Fibroblast of pulmonary artery (primary cell): ENCODE measurements around the gene KANK3.
"Not testable (repeated sequence)": the region's sequence is repeated elsewhere in the genome, so short reads cannot be mapped to it uniquely, and the experiment has no call there.

Experiments used
- DNase-seq: peaks from one replicate; pipeline ENCODE4 v3.0.0-alpha.2; 2010; ENCODE audit warnings: low read depth
- H3K4me3 ChIP-seq: replicated peaks from 2 replicates; pipeline ENCODE4 v1.5.1; 2011; ENCODE audit warnings: low read depth, mild to moderate bottlenecking, control low read depth, low read length, moderate library complexity
- TF ChIP-seq, protein P1 (sequence below): IDR thresholded peaks from 2 replicates; pipeline ENCODE4 v1.5.1; 2011; ENCODE audit warnings: mild to moderate bottlenecking, control low read depth, low read length, inconsistent platforms; ENCODE audit errors: missing control alignments

KANK3 gene

GRCh38 chr19:8387688-8388611 lies 44.9 kb upstream of the KANK3 start:
- no peak overlapping the region for H3K4me3 ChIP-seq
- TF ChIP-seq, protein P1, sequence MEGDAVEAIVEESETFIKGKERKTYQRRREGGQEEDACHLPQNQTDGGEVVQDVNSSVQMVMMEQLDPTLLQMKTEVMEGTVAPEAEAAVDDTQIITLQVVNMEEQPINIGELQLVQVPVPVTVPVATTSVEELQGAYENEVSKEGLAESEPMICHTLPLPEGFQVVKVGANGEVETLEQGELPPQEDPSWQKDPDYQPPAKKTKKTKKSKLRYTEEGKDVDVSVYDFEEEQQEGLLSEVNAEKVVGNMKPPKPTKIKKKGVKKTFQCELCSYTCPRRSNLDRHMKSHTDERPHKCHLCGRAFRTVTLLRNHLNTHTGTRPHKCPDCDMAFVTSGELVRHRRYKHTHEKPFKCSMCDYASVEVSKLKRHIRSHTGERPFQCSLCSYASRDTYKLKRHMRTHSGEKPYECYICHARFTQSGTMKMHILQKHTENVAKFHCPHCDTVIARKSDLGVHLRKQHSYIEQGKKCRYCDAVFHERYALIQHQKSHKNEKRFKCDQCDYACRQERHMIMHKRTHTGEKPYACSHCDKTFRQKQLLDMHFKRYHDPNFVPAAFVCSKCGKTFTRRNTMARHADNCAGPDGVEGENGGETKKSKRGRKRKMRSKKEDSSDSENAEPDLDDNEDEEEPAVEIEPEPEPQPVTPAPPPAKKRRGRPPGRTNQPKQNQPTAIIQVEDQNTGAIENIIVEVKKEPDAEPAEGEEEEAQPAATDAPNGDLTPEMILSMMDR, result no peak
- no peak for DNase-seq

GRCh38 chr19:8386990-8387389 lies 43.9 kb upstream of the KANK3 start:
- H3K4me3 ChIP-seq, result no peak overlapping the region
- DNase-seq, result no peak
- TF ChIP-seq, protein P1, result no peak

GRCh38 chr19:8386419-8386818 lies 43.4 kb upstream of the KANK3 start:
- H3K4me3 ChIP-seq, DNase-seq: not testable (repeated sequence)

DNA sequence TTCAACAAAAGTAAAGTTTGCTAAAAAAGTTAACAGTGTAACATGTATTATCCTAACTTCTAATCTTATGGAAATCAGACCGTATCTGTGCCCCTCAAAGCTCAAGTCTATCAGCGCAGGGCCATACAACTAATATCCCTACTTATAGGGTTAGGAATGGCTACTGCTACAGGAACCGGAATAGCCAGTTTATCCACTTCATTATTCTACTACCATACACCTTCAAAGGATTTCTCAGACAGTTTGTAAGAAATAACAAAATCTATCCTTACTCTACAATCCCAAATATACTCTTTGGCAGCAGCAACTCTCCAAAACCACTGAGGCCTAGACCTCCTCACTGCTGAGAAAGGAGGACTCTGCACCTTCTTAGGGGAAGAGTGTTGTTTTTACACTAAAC lies 42.5 kb upstream of the KANK3 start:
- DNase-seq, H3K4me3 ChIP-seq: not testable (repeated sequence)

DNA sequence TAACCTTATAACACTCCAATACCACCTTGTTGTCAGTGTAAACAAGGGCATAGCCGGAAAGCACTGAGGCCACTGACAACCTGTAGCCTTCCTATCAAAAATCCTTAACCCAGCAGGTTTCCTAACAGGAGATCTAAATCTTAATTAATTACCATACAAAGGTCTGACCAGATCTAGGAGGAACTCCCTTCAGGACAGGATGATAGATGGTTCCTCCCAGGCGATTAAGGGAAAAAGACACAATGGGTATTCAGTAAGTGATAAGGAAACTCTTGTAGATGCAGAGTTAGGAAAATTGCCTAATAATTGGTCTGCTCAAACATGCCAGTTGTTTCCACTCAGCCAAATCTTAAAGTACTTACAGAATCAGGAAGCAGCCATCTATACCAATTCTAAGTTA lies 42.0 kb upstream of the KANK3 start:
- H3K4me3 ChIP-seq, DNase-seq: not testable (repeated sequence)

DNA sequence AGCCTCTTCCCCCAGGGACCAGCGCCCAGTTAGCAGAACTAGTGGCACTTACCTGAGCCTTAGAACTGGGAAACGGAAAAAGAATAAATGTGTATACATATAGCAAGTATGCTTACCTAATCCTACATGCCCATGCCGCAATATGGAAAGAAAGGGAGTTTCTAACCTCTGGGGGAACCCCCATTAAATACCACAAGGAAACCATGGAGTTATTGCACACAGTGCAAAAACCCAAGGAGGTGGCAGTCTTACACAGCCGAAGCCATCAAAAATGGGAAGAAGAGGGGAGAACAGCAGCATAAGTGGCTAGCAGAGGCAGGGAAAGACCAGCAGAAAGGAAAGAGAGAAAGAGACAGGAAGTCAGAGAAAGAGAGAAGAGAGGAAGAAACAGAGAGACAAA lies 41.5 kb upstream of the KANK3 start:
- DNase-seq, H3K4me3 ChIP-seq: not testable (repeated sequence)

- H3K4me3 ChIP-seq, DNase-seq: not testable (repeated sequence)
Measured at GRCh38 chr19:8379156-8379891, 36.3 kb upstream of the KANK3 start.

- TF ChIP-seq, protein P1, result no peak
- no peak overlapping the region for H3K4me3 ChIP-seq
- no peak for DNase-seq
Measured at GRCh38 chr19:8377598-8377997, 34.5 kb upstream of the KANK3 start.

GRCh38 chr19:8376373-8376974 lies 33.4 kb upstream of the KANK3 start:
- DNase-seq, H3K4me3 ChIP-seq: not testable (repeated sequence)

GRCh38 chr19:8375766-8376165 lies 32.7 kb upstream of the KANK3 start:
- not testable (repeated sequence) for DNase-seq

More at GRCh38 chr19:8375766-8376165, 32.7 kb upstream of the KANK3 start:
- H3K4me3 ChIP-seq, result not testable (repeated sequence)
